ENCODE measurements around the gene MED6.

Gene MED6

DNA sequence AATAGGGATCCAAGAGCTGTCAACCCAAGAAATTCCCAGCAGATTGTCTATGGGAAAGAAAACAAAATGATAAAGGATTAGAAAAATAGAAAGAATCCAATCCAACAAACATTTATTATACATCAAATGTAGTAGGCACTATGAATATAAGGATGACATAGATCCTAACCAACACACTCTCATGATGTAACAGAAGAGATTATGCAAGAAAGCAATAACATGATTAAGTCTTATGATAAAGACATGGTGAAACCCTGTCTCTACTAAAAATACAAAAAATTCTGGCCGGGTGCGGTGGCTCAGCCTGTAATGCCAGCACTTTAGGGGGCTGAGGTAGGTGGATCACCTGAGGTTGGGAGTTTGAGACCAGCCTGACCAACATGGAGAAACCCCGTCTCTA is 2.7 kb downstream of the MED6 start:
- no peak for DNase-seq (ENCODE audit: low read depth, low spot score)

GRCh38 chr14:70595443-70596185 is 4.8 kb downstream of the MED6 start:
- no peak for DNase-seq (ENCODE audit: low read depth, low spot score)

DNA sequence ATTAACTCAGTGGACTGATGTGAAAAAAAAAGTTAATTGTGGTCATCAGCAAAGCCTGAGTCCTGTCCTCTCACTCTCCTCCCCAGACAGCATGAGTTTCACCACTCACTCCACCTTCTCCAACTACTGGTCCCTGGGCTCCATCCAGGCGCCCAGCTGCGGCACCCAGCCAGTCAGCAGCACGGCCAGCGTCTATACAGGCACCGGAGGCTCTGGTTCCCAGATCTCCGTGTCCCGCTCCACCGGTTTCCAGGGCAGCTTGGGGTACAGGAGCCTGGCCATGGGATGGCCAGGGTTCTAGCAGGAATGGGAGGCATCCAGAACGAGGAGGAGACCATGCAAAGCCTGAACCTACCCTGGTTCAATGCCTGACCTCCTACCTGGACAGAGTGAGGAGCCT is 6.0 kb downstream of the MED6 start:
- no peak for DNase-seq (ENCODE audit: low read depth, low spot score)

DNA sequence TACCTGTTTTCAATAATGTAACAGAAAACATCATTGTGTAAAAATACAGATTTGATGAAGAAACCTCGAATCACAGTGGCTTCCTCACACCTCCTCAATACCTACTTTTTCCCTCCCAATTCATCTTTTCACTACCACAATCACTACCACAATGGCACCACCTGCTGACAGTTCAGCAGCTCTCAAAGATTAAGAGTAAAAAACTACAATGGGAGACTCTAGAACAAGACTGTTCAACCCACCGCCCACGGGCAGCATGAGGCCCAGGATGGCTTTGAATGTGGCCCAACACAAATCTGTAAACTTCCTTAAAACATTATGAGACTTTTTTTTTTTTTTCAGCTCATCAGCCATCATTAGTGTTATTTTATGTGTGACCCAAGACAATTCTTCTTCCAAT is 15.2 kb downstream of the MED6 start:
- no peak for DNase-seq (ENCODE audit: low read depth, low spot score)

DNA sequence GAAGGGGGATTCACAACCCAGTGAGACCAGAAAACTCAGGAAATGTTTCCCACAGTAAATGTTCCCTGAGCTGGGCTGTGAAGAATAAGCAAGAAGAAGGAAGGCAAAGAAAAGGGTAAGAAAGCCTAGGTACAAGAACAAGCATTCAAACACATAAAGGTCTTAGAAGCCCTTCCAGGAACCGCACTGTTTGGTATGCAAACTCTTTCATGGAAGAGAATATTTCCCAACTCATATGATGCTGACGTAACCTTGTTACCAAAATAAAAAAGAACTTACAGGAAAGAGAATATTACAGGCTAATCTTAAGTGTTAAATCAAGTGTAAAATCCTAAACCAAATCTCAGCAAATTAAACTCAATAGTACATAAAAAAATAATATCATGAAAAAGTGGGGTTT is 23.6 kb downstream of the MED6 start:
- no peak for DNase-seq (ENCODE audit: low read depth, low spot score)

DNA sequence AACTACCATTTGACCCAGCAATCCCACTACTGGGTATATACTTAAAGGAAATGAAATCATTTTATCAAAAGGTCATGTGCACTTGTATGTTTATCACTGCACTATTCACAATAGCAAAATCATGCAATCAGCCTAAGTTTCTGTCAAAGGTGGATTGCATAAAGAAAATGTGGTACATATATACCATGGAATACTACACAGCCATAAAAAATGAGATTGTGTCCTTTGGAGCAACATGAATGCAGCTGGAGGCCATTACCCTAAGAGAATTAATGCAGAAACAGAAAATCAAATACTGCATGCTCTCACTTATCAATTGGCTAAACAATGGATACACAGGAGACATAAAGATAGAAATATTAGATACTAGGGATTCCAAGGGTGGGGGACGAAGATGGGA is 27.4 kb downstream of the MED6 start:
- DNase-seq (ENCODE audit: low read depth, low spot score) = no peak

GRCh38 chr14:70571139-70571538 is 29.3 kb downstream of the MED6 start:
- DNase-seq (ENCODE audit: low read depth, low spot score) = no peak

- no peak for DNase-seq (ENCODE audit: low read depth, low spot score)
Observed at GRCh38 chr14:70567791-70568190, 32.7 kb downstream of the MED6 start.

DNA sequence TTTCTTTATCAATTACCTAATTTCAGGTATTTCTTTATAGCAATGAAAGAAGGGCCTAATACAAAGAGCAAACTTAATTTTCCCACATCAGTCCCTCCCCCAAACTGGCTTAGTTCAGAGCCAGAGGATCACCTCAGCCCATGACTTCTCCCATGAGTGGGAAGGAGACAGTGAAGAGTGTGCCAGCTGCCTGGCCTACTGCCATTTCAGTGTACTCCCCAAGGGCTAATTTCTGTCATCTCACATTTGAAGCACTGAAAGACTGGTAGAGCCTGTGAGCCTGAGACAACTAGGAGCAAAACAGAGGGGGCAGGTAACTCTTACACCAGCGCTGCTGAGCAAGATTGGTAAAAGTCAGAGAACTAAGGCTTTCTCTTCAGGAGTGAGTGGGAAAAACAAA is 36.6 kb downstream of the MED6 start:
- DNase-seq (ENCODE audit: low read depth, low spot score) = no peak

DNA sequence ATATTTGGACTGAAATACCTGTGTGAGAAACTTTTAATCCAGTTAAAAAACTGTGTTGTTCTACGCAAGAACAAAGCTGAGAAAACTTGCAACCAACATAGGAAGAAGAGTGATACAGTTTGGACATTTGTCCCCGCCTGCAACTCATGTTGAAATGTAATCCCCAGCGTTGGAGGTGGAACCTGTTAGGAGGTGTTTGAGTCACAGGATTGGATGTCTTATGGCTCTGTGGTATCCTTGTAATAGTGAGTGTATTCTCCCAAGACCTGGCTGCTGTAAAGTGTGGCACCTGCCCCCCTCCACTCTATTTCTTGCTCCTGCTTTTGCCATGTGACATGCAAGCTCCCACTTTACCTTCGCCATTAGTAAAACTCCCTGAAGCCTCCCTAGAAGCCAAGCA is 37.0 kb downstream of the MED6 start:
- no peak for DNase-seq (ENCODE audit: low read depth, low spot score)

DNA sequence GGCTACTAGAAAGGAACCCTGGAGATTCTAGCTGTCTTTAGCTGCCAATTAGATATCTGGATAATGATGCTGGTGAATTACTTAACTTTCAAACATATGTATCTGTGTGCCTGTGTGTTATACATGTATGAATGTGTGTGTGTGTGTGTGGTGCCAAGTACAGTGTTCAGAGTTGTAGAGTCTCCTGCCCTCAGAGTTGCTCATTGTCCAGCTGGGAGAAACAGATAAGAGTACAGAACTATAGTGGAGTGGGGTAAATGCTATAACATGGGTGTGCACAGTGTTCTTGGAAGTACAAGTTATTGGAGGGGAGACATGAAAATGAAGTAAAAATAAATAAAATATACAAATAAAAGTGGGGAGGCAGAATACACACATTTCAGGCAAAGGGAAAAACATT is 42.1 kb downstream of the MED6 start:
- no peak for DNase-seq (ENCODE audit: low read depth, low spot score)

- DNase-seq (ENCODE audit: low read depth, low spot score) = no peak
Observed at GRCh38 chr14:70555890-70556289, 44.6 kb downstream of the MED6 start.

DNA sequence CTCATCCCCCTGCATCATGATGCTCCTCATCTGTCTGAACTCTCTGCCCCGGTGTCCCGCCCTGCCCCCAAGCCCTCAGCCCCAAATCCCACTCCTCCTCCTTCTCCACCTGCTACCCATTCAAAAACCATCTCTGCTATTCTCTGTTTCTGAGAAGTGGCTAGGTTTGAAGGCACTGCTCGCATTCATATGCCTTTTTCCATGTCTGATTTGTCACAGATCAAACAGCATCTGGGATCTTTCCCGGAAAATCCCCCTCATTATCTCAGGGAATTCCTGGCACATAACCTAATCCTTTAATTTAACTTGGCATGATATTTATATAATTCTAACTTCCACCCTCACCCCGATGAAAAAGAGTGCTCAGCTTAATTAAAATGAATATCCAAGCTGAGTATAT is 62.4 kb downstream of the MED6 start:
- no peak for DNase-seq (ENCODE audit: low read depth, low spot score)

DNA sequence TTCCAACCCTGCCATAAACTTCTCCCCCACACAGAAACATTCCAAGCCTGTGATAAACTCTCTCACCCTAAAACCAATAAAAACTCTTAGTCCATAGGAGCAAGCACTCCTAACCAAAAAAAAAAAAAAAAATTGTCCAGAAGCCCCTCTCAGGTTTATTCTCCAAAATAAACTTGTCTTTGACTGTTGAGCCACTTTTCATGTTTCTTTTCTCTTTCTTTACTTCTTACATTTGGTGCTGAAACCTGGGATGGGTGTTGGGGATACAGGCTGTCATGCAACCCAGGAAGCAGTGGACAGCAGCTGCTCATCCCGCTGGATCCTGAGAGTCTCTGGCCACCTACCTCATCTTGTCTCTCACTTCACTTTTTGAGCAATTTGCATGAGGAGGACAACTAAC is 63.6 kb downstream of the MED6 start:
- no peak for DNase-seq (ENCODE audit: low read depth, low spot score)

DNA sequence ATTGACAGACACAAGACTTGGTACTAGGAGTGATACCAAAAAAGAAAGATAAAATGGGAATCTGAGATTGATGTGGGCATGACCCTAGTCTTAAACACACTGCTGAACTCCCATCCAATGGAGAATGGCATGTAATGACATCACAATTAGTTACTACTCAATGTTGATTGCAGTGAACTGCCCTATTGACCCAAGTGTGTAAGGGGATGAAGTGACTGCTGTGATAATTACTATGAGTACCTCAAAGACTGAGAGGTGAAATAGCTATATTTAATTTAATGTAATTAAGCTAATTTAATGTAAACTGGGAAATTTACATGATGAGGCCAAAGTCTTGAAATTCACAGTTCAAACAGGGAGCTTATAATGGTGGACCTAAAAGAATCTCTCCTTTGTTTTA is 65.6 kb downstream of the MED6 start, which contains the start of gene ADAM20:
Gene ADAM20, minus strand, starts transcription at position 101 of the 400 bp plus-strand sequence. CDS start 10,247 bp downstream, outside the sequence.
- no peak for DNase-seq (ENCODE audit: low read depth, low spot score)
